K562 (cell line): ENCODE data around the gene GALM. TPM values are rescaled to one million over a fixed set of nuclear protein-coding genes. Genes with fewer than 3 reads are reported as not detected.
A peak's percentile ranks its signal among the peaks of the same experiment; 100 is the strongest.

ENCODE experiments used
- BACH1 ChIP-seq: fragments of 200-800 bp; sonication (Bioruptor generic); IDR thresholded peaks from 2 replicates; pipeline ENCODE4 v1.6.1; 2016; ENCODE audit warnings: missing genetic modification characterization, missing compliant biosample characterization
- BCL6 ChIP-seq: fragments of 250-450 bp; sonication (Bioruptor Pico); IDR thresholded peaks from 2 replicates; pipeline ENCODE4 v1.4.0; 2020
- DIDO1 ChIP-seq: fragments of 450-650 bp; IDR thresholded peaks from 2 replicates; pipeline ENCODE4 v1.6.1; 2016; ENCODE audit warnings: low read depth, missing biosample characterization, missing genetic modification characterization
- EHMT2 ChIP-seq: fragments of 450-650 bp; IDR thresholded peaks from 2 replicates; pipeline ENCODE4 v1.6.1; 2018; ENCODE audit warnings: antibody characterized with exemption
- GTF3C2 ChIP-seq: IDR thresholded peaks from 3 replicates; pipeline ENCODE4 v1.6.1; 2011; ENCODE audit warnings: borderline replicate concordance, mild to moderate bottlenecking, moderate library complexity; ENCODE audit not compliant: insufficient read length; ENCODE audit errors: extremely low read depth
- KLF13 ChIP-seq: fragments of 450-650 bp; IDR thresholded peaks from 2 replicates; pipeline ENCODE4 v1.6.1; 2016; ENCODE audit warnings: missing genetic modification characterization, low read depth, mild to moderate bottlenecking, missing compliant biosample characterization, moderate library complexity, borderline replicate concordance
- MGA ChIP-seq: fragments of 450-650 bp; IDR thresholded peaks from 2 replicates; pipeline ENCODE4 v1.6.1; 2016; ENCODE audit warnings: mild to moderate bottlenecking, moderate library complexity
- NR3C1 ChIP-seq: sonication (generic); formaldehyde crosslinking; IDR thresholded peaks from 2 replicates; pipeline ENCODE4 v1.8.1; 2022; ENCODE audit warnings: missing genetic modification reagents
- NUFIP1 ChIP-seq: fragments of 450-650 bp; IDR thresholded peaks from 2 replicates; pipeline ENCODE4 v1.6.1; 2018; ENCODE audit not compliant: partially characterized antibody
- THRAP3 ChIP-seq: fragments of 450-650 bp; IDR thresholded peaks from 2 replicates; pipeline ENCODE4 v1.6.1; 2016; ENCODE audit warnings: mild to moderate bottlenecking, inconsistent platforms, borderline replicate concordance
- ZNF3 ChIP-seq: fragments of 250-450 bp; sonication (Bioruptor Pico); IDR thresholded peaks from 2 replicates; pipeline ENCODE4 v1.5.0; 2021; ENCODE audit warnings: mild to moderate bottlenecking, moderate library complexity
- ZNF75A ChIP-seq: fragments of 450-650 bp; formaldehyde crosslinking; IDR thresholded peaks from 2 replicates; pipeline ENCODE4 v1.4.0; 2020; ENCODE audit warnings: mild to moderate bottlenecking
- ZNF785 ChIP-seq: fragments of 250-450 bp; sonication (Bioruptor Pico); IDR thresholded peaks from 2 replicates; pipeline ENCODE4 v1.4.0; 2020; ENCODE audit warnings: mild to moderate bottlenecking
- ZNF830 ChIP-seq: fragments of 250-450 bp; sonication (Bioruptor Pico); IDR thresholded peaks from 2 replicates; pipeline ENCODE4 v1.5.0; 2021; ENCODE audit warnings: mild to moderate bottlenecking
- polyA plus RNA-seq, 8 experiments: library from polyadenylated mRNA; depleted of rRNA in 4 of 8; stranded (reverse) in 5 of 8; unstranded in 3 of 8; fragments of >200 nt; fragmentation: Nextera tagmentation in 2 of 8; fragmentation: Illumina TruSeq in 1 of 8; extraction: Ambion mirVana in 2 of 8; extraction: Trizol in 1 of 8; gene quantifications; 2 replicates each; pipeline versions ENCODE4 v1.2.1 to v1.2.3, GENCODE V29; 2011 to 2014; ENCODE audit warnings: inconsistent platforms in 1 of 8, missing spikeins in 1 of 8
- total RNA-seq, 7 experiments: library from RNA; depleted of rRNA in 6 of 7; stranded (reverse); fragments of >200 nt in 6 of 7; fragmentation: Illumina TruSeq in 2 of 7; extraction: Trizol in 2 of 7; gene quantifications; 2 replicates each; pipeline versions ENCODE4 v1.2.1 to v1.2.3, GENCODE V29; 2011 to 2021; ENCODE audit warnings: low replicate concordance in 1 of 7

GALM gene
- total and polyA plus RNA-seq, 9 of the 15 experiments (the other 6 are each of a cell fraction or from before 2014, with no cell fraction given) = 22.1 to 51.7 (median 27.9) TPM

DNA sequence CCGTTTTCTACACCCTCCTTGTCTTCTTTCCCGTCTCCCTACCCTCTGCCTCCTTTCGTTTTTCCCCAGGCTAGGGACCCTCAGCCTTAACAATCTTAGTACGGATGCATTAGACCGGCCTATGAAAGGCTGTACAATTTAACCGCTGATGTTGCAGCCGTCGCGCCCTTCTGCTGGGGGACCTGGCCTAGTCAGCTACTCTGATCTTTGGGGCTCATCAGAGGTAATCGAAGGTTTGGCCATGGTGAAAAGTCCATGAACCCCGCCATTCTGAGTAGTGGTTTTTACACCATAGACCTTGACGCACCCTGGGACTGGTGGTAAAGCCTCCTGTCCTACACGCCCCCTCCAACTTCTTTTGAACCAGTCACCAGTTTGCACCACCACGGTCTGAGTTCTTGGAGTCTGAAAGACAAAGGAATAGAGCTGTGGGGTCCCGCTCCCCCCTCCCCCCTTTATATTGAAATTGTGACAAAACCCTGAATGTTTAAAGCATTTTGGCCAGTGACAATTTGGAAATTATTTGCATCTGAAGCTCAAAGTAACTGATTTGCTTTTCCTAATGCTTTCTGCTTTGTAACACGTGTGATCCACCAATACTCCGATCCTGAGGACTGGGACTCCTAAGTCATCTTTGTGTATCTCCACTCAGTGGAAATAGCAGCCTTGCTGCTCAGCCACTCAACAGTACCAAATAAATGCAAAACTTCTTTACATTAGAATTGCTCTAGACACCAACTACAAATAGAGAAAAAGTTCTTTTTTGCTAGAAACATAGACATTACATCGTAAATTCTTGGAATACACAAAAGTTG, 85.9 kb downstream of the GALM start (continued):
- TF ChIP-seq MGA (peak; percentile 13), DIDO1 (no peak), KLF13 (tag) (peak; percentile 1; the same call in 1 of the 2 replicates), NUFIP1 (no peak), NR3C1 (CRISPR knock-in tag) (no peak), BCL6 (CRISPR knock-in tag) (no peak), EHMT2 (no peak), ZNF830 (CRISPR knock-in tag) (0 out of 2 replicates have a peak, but pooled peaks have one; percentile 20), BACH1 (tag) (no peak), ZNF3 (CRISPR knock-in tag) (no peak), GTF3C2 (no peak), ZNF785 (no peak), THRAP3 (no peak), ZNF75A (CRISPR knock-in tag) (no peak)
